GM23338 (cell line): ENCODE measurements around the gene THSD4. TPM values are rescaled to one million over a fixed set of nuclear protein-coding genes. Genes with fewer than 3 reads are reported as not detected.

Source experiments
- ATAC-seq: fragments of 200-7000 bp; cut with Tn5 transposase; 3 replicates; pipeline ENCODE4 v1.9.1; 2020
- DNase-seq: peaks from one replicate; pipeline ENCODE4 v3.0.0-alpha.2; 2015; ENCODE audit warnings: low spot score
- H2AFZ ChIP-seq: fragments of 200-600 bp; sonication (generic); 2 replicates; pipeline ENCODE4 v1.8.0; 2016; ENCODE audit warnings: antibody characterized with exemption, mild to moderate bottlenecking, moderate library complexity
- H3F3A ChIP-seq: fragments of 200-600 bp; sonication (generic); replicated peaks from 2 replicates; pipeline ENCODE4 v1.8.0; 2017; ENCODE audit warnings: antibody characterized with exemption, mixed run types, low read depth
- H3K27ac ChIP-seq: fragments of 200-600 bp; sonication (generic); 2 replicates; pipeline ENCODE4 v1.6.1; 2016; ENCODE audit warnings: low read depth
- H3K27me3 ChIP-seq: fragments of 200-600 bp; sonication (generic); 2 replicates; pipeline ENCODE4 v1.8.0; 2016; ENCODE audit warnings: mild to moderate bottlenecking, mixed run types, moderate library complexity; ENCODE audit not compliant: insufficient read depth
- H3K36me3 ChIP-seq: fragments of 200-600 bp; sonication (generic); 2 replicates; pipeline ENCODE4 v1.8.0; 2016; ENCODE audit warnings: mild to moderate bottlenecking; ENCODE audit not compliant: insufficient read depth
- H3K4me1 ChIP-seq: fragments of 200-600 bp; sonication (generic); 2 replicates; pipeline ENCODE4 v1.8.0; 2016; ENCODE audit warnings: mild to moderate bottlenecking, moderate library complexity; ENCODE audit not compliant: insufficient read depth
- H3K4me2 ChIP-seq: fragments of 200-600 bp; sonication (generic); 2 replicates; pipeline ENCODE4 v1.7.1; 2017; ENCODE audit warnings: mixed run types
- H3K4me3 ChIP-seq: fragments of 200-600 bp; sonication (generic); 2 replicates; pipeline ENCODE4 v1.6.1; 2016; ENCODE audit warnings: mixed run types
- H3K79me2 ChIP-seq: fragments of 200-600 bp; sonication (generic); replicated peaks from 2 replicates; pipeline ENCODE4 v1.8.0; 2017; ENCODE audit warnings: mild to moderate bottlenecking; ENCODE audit not compliant: insufficient read depth
- H3K9me2 ChIP-seq: fragments of 200-600 bp; sonication (generic); 2 replicates; pipeline ENCODE4 v1.8.0; 2017; ENCODE audit not compliant: insufficient read depth
- H4K20me1 ChIP-seq: fragments of 200-600 bp; sonication (generic); replicated peaks from 2 replicates; pipeline ENCODE4 v1.8.0; 2017; ENCODE audit warnings: mild to moderate bottlenecking; ENCODE audit not compliant: insufficient read depth
- H3K27ac Mint-ChIP-seq: 2 replicates; pipeline ENCODE4 v1.8.0; 2020; ENCODE audit warnings: inconsistent platforms, mild to moderate bottlenecking, moderate library complexity, mixed read lengths
- H3K27me3 Mint-ChIP-seq: 3 replicates; pipeline ENCODE4 v1.8.0; 2022; ENCODE audit warnings: low read depth, mild to moderate bottlenecking, moderate library complexity, mixed read lengths, inconsistent platforms; ENCODE audit not compliant: insufficient read depth, poor library complexity
- H3K36me3 Mint-ChIP-seq: 3 replicates; pipeline ENCODE4 v1.8.0; 2021; ENCODE audit warnings: low read depth, mild to moderate bottlenecking, inconsistent platforms, moderate library complexity, mixed read lengths
- H3K4me1 Mint-ChIP-seq: 3 replicates; pipeline ENCODE4 v1.8.0; 2020; ENCODE audit warnings: mild to moderate bottlenecking, inconsistent platforms, mixed read lengths
- H3K4me3 Mint-ChIP-seq: 3 replicates; pipeline ENCODE4 v1.8.0; 2021; ENCODE audit warnings: moderate library complexity, mild to moderate bottlenecking, inconsistent platforms, mixed read lengths
- H3K9me3 Mint-ChIP-seq: 3 replicates; pipeline ENCODE4 v1.8.0; 2020; ENCODE audit warnings: moderate library complexity, mild to moderate bottlenecking, inconsistent platforms, mixed read lengths
- CREB1 ChIP-seq: fragments of 250-450 bp; sonication (Bioruptor Pico); IDR thresholded peaks from 2 replicates; pipeline ENCODE4 v1.5.0; 2020; ENCODE audit warnings: low read depth, mild to moderate bottlenecking, moderate library complexity
- EZH2phosphoT487 ChIP-seq: fragments of 200-600 bp; sonication (generic); IDR thresholded peaks from one replicate; pipeline ENCODE4 v1.8.1; 2018; ENCODE audit warnings: antibody characterized with exemption; ENCODE audit not compliant: unreplicated experiment
- NANOG ChIP-seq: IDR thresholded peaks from 2 replicates; pipeline ENCODE4 v1.6.1; 2016; ENCODE audit warnings: antibody characterized with exemption, borderline replicate concordance
- POLR2AphosphoS5 ChIP-seq: IDR thresholded peaks from 2 replicates; pipeline ENCODE4 v1.6.1; 2016; ENCODE audit warnings: antibody characterized with exemption, low read depth
- ZNF114 ChIP-seq: fragments of 250-450 bp; sonication (Bioruptor Pico); IDR thresholded peaks from 2 replicates; pipeline ENCODE4 v1.5.0; 2020; ENCODE audit warnings: mild to moderate bottlenecking, moderate library complexity
- ZNF331 ChIP-seq: fragments of 250-450 bp; sonication (Bioruptor Pico); IDR thresholded peaks from 2 replicates; pipeline ENCODE4 v1.5.0; 2020; ENCODE audit warnings: low read depth, mild to moderate bottlenecking, moderate library complexity
- polyA plus RNA-seq: library from polyadenylated mRNA; unstranded; fragments of >200 nt; fragmentation: Nextera tagmentation; extraction: Ambion mirVana; gene quantifications from 2 replicates; pipeline ENCODE4 v1.2.1, GENCODE V29; 2016
- total RNA-seq: library from RNA; depleted of rRNA; stranded (reverse); fragments of >200 nt; shearing (Covaris generic); gene quantifications from 2 replicates; pipeline ENCODE4 v1.2.3, GENCODE V29; 2014
- TF ChIP-seq, protein P1 (sequence below): fragments of 250-450 bp; sonication (Bioruptor Pico); IDR thresholded peaks from 2 replicates; pipeline ENCODE4 v1.5.0; 2020; ENCODE audit warnings: mild to moderate bottlenecking, moderate library complexity
- TF ChIP-seq, protein P2 (sequence below), 2 experiments: fragments of 200-600 bp in 1 of 2; sonication (generic) in 1 of 2; conservative IDR thresholded peaks; 2 replicates each; pipeline versions ENCODE4 v1.5.1 to v1.6.1; 2016 to 2017; ENCODE audit warnings: antibody characterized with exemption in 2 of 2, low read depth in 2 of 2, mild to moderate bottlenecking in 2 of 2, moderate library complexity in 1 of 2
- TF ChIP-seq, protein P3 (sequence below): IDR thresholded peaks from 2 replicates; pipeline ENCODE4 v1.6.1; 2016; ENCODE audit warnings: antibody characterized with exemption

The THSD4 gene
- total and polyA plus RNA-seq, 2 experiments from 2014 or later = 2.0 to 7.4 TPM

DNA sequence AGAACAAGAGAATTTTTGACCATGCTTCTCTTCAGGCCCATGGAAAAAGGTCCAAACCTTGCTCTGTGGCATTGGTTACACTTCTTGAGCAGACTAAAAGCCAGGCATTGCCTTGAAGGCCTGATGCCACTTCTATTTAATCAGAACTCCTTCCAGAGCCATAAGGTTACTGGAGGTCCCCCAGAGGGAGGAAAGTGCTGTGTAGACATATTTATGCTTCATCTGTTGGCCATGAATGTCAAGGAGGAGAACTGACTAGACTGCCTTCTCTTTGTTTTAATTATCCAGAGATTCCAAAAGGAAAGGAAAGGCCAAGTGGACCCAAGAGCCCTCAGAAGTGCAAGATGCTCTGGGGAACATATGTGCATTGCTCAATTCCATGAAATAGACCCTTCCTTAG, 402.5 kb downstream of the THSD4 start (continued):
- TF ChIP-seq, protein P1, sequence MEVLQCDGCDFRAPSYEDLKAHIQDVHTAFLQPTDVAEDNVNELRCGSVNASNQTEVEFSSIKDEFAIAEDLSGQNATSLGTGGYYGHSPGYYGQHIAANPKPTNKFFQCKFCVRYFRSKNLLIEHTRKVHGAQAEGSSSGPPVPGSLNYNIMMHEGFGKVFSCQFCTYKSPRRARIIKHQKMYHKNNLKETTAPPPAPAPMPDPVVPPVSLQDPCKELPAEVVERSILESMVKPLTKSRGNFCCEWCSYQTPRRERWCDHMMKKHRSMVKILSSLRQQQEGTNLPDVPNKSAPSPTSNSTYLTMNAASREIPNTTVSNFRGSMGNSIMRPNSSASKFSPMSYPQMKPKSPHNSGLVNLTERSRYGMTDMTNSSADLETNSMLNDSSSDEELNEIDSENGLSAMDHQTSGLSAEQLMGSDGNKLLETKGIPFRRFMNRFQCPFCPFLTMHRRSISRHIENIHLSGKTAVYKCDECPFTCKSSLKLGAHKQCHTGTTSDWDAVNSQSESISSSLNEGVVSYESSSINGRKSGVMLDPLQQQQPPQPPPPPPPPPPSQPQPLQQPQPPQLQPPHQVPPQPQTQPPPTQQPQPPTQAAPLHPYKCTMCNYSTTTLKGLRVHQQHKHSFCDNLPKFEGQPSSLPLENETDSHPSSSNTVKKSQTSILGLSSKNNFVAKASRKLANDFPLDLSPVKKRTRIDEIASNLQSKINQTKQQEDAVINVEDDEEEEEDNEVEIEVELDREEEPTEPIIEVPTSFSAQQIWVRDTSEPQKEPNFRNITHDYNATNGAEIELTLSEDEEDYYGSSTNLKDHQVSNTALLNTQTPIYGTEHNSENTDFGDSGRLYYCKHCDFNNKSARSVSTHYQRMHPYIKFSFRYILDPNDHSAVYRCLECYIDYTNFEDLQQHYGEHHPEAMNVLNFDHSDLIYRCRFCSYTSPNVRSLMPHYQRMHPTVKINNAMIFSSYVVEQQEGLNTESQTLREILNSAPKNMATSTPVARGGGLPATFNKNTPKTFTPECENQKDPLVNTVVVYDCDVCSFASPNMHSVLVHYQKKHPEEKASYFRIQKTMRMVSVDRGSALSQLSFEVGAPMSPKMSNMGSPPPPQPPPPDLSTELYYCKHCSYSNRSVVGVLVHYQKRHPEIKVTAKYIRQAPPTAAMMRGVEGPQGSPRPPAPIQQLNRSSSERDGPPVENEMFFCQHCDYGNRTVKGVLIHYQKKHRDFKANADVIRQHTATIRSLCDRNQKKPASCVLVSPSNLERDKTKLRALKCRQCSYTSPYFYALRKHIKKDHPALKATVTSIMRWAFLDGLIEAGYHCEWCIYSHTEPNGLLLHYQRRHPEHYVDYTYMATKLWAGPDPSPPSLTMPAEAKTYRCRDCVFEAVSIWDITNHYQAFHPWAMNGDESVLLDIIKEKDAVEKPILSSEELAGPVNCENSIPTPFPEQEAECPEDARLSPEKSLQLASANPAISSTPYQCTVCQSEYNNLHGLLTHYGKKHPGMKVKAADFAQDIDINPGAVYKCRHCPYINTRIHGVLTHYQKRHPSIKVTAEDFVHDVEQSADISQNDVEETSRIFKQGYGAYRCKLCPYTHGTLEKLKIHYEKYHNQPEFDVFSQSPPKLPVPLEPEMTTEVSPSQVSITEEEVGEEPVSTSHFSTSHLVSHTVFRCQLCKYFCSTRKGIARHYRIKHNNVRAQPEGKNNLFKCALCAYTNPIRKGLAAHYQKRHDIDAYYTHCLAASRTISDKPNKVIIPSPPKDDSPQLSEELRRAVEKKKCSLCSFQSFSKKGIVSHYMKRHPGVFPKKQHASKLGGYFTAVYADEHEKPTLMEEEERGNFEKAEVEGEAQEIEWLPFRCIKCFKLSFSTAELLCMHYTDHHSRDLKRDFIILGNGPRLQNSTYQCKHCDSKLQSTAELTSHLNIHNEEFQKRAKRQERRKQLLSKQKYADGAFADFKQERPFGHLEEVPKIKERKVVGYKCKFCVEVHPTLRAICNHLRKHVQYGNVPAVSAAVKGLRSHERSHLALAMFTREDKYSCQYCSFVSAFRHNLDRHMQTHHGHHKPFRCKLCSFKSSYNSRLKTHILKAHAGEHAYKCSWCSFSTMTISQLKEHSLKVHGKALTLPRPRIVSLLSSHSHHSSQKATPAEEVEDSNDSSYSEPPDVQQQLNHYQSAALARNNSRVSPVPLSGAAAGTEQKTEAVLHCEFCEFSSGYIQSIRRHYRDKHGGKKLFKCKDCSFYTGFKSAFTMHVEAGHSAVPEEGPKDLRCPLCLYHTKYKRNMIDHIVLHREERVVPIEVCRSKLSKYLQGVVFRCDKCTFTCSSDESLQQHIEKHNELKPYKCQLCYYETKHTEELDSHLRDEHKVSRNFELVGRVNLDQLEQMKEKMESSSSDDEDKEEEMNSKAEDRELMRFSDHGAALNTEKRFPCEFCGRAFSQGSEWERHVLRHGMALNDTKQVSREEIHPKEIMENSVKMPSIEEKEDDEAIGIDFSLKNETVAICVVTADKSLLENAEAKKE (CRISPR knock-in tag) = no peak
- TF ChIP-seq ZNF331 (no peak), NANOG (no peak)
- TF ChIP-seq, protein P2, sequence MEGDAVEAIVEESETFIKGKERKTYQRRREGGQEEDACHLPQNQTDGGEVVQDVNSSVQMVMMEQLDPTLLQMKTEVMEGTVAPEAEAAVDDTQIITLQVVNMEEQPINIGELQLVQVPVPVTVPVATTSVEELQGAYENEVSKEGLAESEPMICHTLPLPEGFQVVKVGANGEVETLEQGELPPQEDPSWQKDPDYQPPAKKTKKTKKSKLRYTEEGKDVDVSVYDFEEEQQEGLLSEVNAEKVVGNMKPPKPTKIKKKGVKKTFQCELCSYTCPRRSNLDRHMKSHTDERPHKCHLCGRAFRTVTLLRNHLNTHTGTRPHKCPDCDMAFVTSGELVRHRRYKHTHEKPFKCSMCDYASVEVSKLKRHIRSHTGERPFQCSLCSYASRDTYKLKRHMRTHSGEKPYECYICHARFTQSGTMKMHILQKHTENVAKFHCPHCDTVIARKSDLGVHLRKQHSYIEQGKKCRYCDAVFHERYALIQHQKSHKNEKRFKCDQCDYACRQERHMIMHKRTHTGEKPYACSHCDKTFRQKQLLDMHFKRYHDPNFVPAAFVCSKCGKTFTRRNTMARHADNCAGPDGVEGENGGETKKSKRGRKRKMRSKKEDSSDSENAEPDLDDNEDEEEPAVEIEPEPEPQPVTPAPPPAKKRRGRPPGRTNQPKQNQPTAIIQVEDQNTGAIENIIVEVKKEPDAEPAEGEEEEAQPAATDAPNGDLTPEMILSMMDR (conservative IDR thresholded peaks at IDR 0.05; ENCODE audit: low read depth in 2 of 2) = no peak
- TF ChIP-seq, protein P3, sequence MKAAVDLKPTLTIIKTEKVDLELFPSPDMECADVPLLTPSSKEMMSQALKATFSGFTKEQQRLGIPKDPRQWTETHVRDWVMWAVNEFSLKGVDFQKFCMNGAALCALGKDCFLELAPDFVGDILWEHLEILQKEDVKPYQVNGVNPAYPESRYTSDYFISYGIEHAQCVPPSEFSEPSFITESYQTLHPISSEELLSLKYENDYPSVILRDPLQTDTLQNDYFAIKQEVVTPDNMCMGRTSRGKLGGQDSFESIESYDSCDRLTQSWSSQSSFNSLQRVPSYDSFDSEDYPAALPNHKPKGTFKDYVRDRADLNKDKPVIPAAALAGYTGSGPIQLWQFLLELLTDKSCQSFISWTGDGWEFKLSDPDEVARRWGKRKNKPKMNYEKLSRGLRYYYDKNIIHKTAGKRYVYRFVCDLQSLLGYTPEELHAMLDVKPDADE = no peak

DNA sequence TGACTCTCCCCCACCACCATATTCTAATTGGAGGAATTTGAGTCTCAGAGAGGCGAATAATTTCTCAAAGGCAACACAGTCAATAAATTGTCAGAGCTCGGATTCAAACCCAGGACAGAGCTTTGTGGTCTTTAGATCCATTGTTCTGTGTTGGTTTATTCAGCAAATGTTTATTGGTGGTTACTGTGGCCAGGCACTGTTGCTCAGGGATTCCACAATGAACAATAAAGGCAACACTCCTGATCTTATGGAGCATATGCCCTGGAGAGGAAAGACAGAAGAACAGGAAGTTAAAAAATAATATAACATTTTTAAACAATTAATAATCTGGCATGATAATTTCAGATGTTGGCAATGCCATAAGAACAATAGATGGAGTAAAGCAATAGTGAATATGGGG, 403.4 kb downstream of the THSD4 start:
- Histone ChIP-seq H3K36me3 (no peaks in the 10 kb centered on the region), H3K4me1 (peaks cover 11% of the 10 kb centered on the region), H3K79me2 (no peaks in the 10 kb centered on the region), H3F3A (no peaks in the 10 kb centered on the region), H2AFZ (no peak overlapping the region), H3K4me3 (no peak overlapping the region), H3K27ac (no peak overlapping the region), H4K20me1 (no peaks in the 10 kb centered on the region), H3K9me2 (no peaks in the 10 kb centered on the region), H3K4me2 (no peak overlapping the region), H3K27me3 (no peaks in the 10 kb centered on the region)
- Mint-ChIP-seq H3K9me3 (no peaks in the 10 kb centered on the region), H3K27me3 (peaks cover 5% of the 10 kb centered on the region), H3K27ac (no peak overlapping the region), H3K4me1 (peaks cover 13% of the 10 kb centered on the region), H3K4me3 (no peak overlapping the region), H3K36me3 (no peaks in the 10 kb centered on the region)
- DNase-seq (no peak), ATAC-seq (no peak)
- TF ChIP-seq, protein P3 = no peak
- TF ChIP-seq NANOG = no peak
- TF ChIP-seq EZH2phosphoT487 = no peak
- TF ChIP-seq CREB1 (CRISPR knock-in tag) = no peak
- no peak for TF ChIP-seq ZNF114 (CRISPR knock-in tag)
- TF ChIP-seq, protein P2 (conservative IDR thresholded peaks at IDR 0.05; ENCODE audit: low read depth in 2 of 2) = no peak
- no peak for TF ChIP-seq ZNF331
- TF ChIP-seq POLR2AphosphoS5 = no peak
